Activated CD8-positive, alpha-beta memory T cell treated with anti-CD3 and anti-CD28 coated beads, Interleukin-2, amount 10 ng/mL, durations not matched to agents 7 days and 5 days (primary cell): Measurements from ENCODE around the gene INF2. TPM values are rescaled to one million over a fixed set of nuclear protein-coding genes. Genes with fewer than 3 reads are reported as not detected.

ENCODE experiments used
- ATAC-seq: fragments of 150-1000 bp; cut with Tn5 transposase; one replicate; pipeline ENCODE4 v1.10.0; 2021; ENCODE audit warnings: moderate library complexity
- CTCF ChIA-PET: fragments of 350-600 bp; sonication (Branson Sonifier 250); formaldehyde crosslinking; loops from one replicate; lab custom pipeline; 2021; ENCODE audit warnings: antibody characterized with exemption; lab: Charles Lee
- DNase-seq: peaks from one replicate; pipeline ENCODE4 v3.0.0-alpha.2; 2020
- H3K27ac Mint-ChIP-seq: one replicate; pipeline ENCODE4 v1.8.0; 2021; ENCODE audit warnings: mild to moderate bottlenecking, mixed read lengths
- H3K27me3 Mint-ChIP-seq: one replicate; pipeline ENCODE4 v1.8.0; 2021; ENCODE audit warnings: mixed read lengths
- H3K36me3 Mint-ChIP-seq: one replicate; pipeline ENCODE4 v1.8.0; 2021; ENCODE audit warnings: mild to moderate bottlenecking, mixed read lengths
- H3K4me1 Mint-ChIP-seq: one replicate; pipeline ENCODE4 v1.8.0; 2021; ENCODE audit warnings: mixed read lengths
- H3K4me3 Mint-ChIP-seq: one replicate; pipeline ENCODE4 v1.8.0; 2021; ENCODE audit warnings: mild to moderate bottlenecking, moderate library complexity, mixed read lengths
- H3K9me3 Mint-ChIP-seq: one replicate; pipeline ENCODE4 v1.8.0; 2022; ENCODE audit warnings: low read depth, mixed read lengths
- total RNA-seq, 2 experiments: library from RNA; stranded (reverse); gene quantifications; one replicate each; pipeline ENCODE4 v1.2.3, GENCODE V29; 2021

The INF2 gene
- total RNA-seq, 2 experiments from 2014 or later, result 59.9 to 63.6 TPM

- ATAC-seq, result no peak
Measured at GRCh38 chr14:104680806-104681688, 8.4 kb upstream of the INF2 start.

GRCh38 chr14:104681689-104682074 lies 7.7 kb upstream of the INF2 start:
- CTCF ChIA-PET, result no interaction called here
- Mint-ChIP-seq H3K27ac (no peak overlapping the region), H3K36me3 (no peaks in the 10 kb centered on the region), H3K4me3 (no peak overlapping the region), H3K4me1 (peaks cover 23% of the 10 kb centered on the region), H3K27me3 (peaks cover 2% of the 10 kb centered on the region), H3K9me3 (no peaks in the 10 kb centered on the region)
- no peak for ATAC-seq
- DNase-seq, result no peak

More at GRCh38 chr14:104680806-104681688, 8.4 kb upstream of the INF2 start:
- Mint-ChIP-seq H3K9me3 (no peaks in the 10 kb centered on the region), H3K4me1 (peaks cover 18% of the 10 kb centered on the region), H3K4me3 (no peak overlapping the region), H3K27ac (no peak overlapping the region), H3K36me3 (no peaks in the 10 kb centered on the region), H3K27me3 (peaks cover 5% of the 10 kb centered on the region)
- DNase-seq, result no peak
- CTCF ChIA-PET, result interaction anchor here (1.0 kb wide), 1 partner anchor 35 kb away, joined by 3 read pairs; no protein-coding TSS in a partner anchor

GRCh38 chr14:104682107-104682593 lies 7.3 kb upstream of the INF2 start:
- CTCF ChIA-PET, result no interaction called here
- no peak overlapping the region for H3K4me3 Mint-ChIP-seq
- H3K9me3 Mint-ChIP-seq, result no peaks in the 10 kb centered on the region
- no peak overlapping the region for H3K27ac Mint-ChIP-seq
- peaks cover 27% of the 10 kb centered on the region for H3K4me1 Mint-ChIP-seq
- no peaks in the 10 kb centered on the region for H3K36me3 Mint-ChIP-seq
- ATAC-seq (no peak), DNase-seq (no peak)
- no peaks in the 10 kb centered on the region for H3K27me3 Mint-ChIP-seq

- no peaks in the 10 kb centered on the region for H3K36me3 Mint-ChIP-seq
- H3K4me3 Mint-ChIP-seq, result no peak overlapping the region
- H3K27me3 Mint-ChIP-seq, result no peaks in the 10 kb centered on the region
- H3K9me3 Mint-ChIP-seq, result no peaks in the 10 kb centered on the region
- H3K4me1 Mint-ChIP-seq, result peaks cover 24% of the 10 kb centered on the region
- DNase-seq (no peak), ATAC-seq (no peak)
- no peak overlapping the region for H3K27ac Mint-ChIP-seq
- CTCF ChIA-PET, result no interaction called here
Measured at GRCh38 chr14:104683653-104684448, 5.6 kb upstream of the INF2 start.

GRCh38 chr14:104684449-104684821 lies 5.0 kb upstream of the INF2 start:
- Mint-ChIP-seq H3K27ac (no peak overlapping the region), H3K27me3 (no peaks in the 10 kb centered on the region), H3K36me3 (no peaks in the 10 kb centered on the region), H3K4me3 (no peak overlapping the region), H3K4me1 (peaks cover 24% of the 10 kb centered on the region), H3K9me3 (no peaks in the 10 kb centered on the region)
- ATAC-seq (no peak), DNase-seq (no peak)
- CTCF ChIA-PET, result no interaction called here

- Mint-ChIP-seq H3K27me3 (no peaks in the 10 kb centered on the region), H3K9me3 (no peaks in the 10 kb centered on the region), H3K4me1 (peaks cover 24% of the 10 kb centered on the region), H3K27ac (no peak overlapping the region), H3K4me3 (no peak overlapping the region), H3K36me3 (no peaks in the 10 kb centered on the region)
- CTCF ChIA-PET, result no interaction called here
- DNase-seq (no peak), ATAC-seq (no peak)
Measured at GRCh38 chr14:104685216-104685997, 4.0 kb upstream of the INF2 start.

GRCh38 chr14:104685998-104686610 lies 3.3 kb upstream of the INF2 start:
- no peak overlapping the region for H3K27ac Mint-ChIP-seq
- H3K36me3 Mint-ChIP-seq, result no peaks in the 10 kb centered on the region
- DNase-seq (no peak), ATAC-seq (no peak)
- H3K27me3 Mint-ChIP-seq, result no peaks in the 10 kb centered on the region
- CTCF ChIA-PET, result interaction anchor here (3.2 kb wide), 1 partner anchor 8 kb away, joined by 17 read pairs; no protein-coding TSS in a partner anchor
- no peak overlapping the region for H3K4me3 Mint-ChIP-seq
- H3K4me1 Mint-ChIP-seq, result peaks cover 26% of the 10 kb centered on the region
- H3K9me3 Mint-ChIP-seq, result no peaks in the 10 kb centered on the region

GRCh38 chr14:104686624-104687517 lies 2.5 kb upstream of the INF2 start:
- CTCF ChIA-PET, result interaction anchor here (0.6 to 3.2 kb wide), 4 partner anchors 9 to 36 kb away, joined by 3 to 17 read pairs (median 3); no protein-coding TSS in a partner anchor
- Mint-ChIP-seq H3K36me3 (no peaks in the 10 kb centered on the region), H3K27ac (peak overlapping the region; percentile 67), H3K4me1 (peaks cover 31% of the 10 kb centered on the region), H3K4me3 (no peak overlapping the region), H3K9me3 (no peaks in the 10 kb centered on the region), H3K27me3 (no peaks in the 10 kb centered on the region)
- DNase-seq, result peak; percentile 59
- ATAC-seq, result no peak

GRCh38 chr14:104687601-104688504 lies 1.6 kb upstream of the INF2 start:
- no peak for ATAC-seq
- DNase-seq, result no peak
- no peaks in the 10 kb centered on the region for H3K9me3 Mint-ChIP-seq
- H3K27me3 Mint-ChIP-seq, result no peaks in the 10 kb centered on the region
- H3K27ac Mint-ChIP-seq, result peak overlapping the region; percentile 67
- H3K4me1 Mint-ChIP-seq, result peaks cover 34% of the 10 kb centered on the region
- H3K4me3 Mint-ChIP-seq, result no peak overlapping the region
- CTCF ChIA-PET, result interaction anchor here (0.6 to 3.2 kb wide), 4 partner anchors 10 to 35 kb away, joined by 3 to 17 read pairs (median 3); no protein-coding TSS in a partner anchor
- no peaks in the 10 kb centered on the region for H3K36me3 Mint-ChIP-seq

- Mint-ChIP-seq H3K27ac (no peak overlapping the region), H3K4me3 (peak overlapping the region; percentile 22), H3K36me3 (no peaks in the 10 kb centered on the region), H3K9me3 (no peaks in the 10 kb centered on the region), H3K27me3 (no peaks in the 10 kb centered on the region), H3K4me1 (peaks cover 34% of the 10 kb centered on the region)
- DNase-seq, result no peak
- CTCF ChIA-PET, result interaction anchor here (3.2 kb wide), 1 partner anchor 10 kb away, joined by 17 read pairs; no protein-coding TSS in a partner anchor
- ATAC-seq, result no peak
Measured at GRCh38 chr14:104688505-104689108, 811 bp upstream of the INF2 start.
